Ecto neural progenitor cell (in vitro differentiated cells): ENCODE measurements around the gene SCAANT1.
A peak's percentile ranks its signal among the peaks of the same experiment; 100 is the strongest.

Source experiments
- DNase-seq: peaks from one replicate; pipeline ENCODE4 v3.0.0-alpha.2; 2018; ENCODE audit warnings: low spot score

SCAANT1 gene

GRCh38 chr3:63911873-63912767 is at the start of gene SCAANT1:
SCAANT1 (minus strand) TSS chr3:63912383.
- DNase-seq, result peak; percentile 88

GRCh38 chr3:63961891-63962290 is 49.7 kb upstream of the SCAANT1 start:
- DNase-seq, result no peak

DNA sequence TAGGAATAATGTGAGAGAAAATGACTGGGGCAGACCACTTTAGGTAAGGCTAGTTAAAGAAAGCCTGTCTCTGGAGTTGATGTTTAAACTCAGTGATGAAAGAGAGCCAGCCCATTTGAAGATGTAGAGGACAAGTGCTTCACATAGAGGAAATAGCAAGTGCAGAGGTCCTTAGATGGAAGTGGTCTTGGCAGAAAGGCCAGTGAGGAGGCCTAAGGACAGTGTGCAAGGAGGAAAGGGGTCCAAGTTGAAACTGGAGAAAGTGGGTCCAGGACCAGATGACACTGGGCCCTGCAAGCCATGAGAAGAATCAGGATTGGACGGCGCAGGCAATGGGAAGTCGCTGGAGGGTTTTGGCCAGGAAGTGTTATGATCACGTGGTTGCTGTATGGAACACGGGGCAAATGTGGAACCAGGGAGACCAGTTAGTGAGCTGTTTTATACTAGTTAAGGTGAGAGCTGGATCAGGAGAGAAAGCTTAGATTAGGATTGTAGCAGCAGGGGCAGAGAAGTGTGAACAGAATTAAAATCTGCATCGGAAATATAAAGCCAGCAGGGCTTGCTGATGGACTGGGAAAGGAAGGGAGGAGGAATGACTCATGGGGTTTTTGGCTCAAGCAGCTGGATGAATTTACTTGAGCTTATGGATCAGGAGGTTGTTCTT is 48.0 kb upstream of the SCAANT1 start:
- no peak for DNase-seq

DNA sequence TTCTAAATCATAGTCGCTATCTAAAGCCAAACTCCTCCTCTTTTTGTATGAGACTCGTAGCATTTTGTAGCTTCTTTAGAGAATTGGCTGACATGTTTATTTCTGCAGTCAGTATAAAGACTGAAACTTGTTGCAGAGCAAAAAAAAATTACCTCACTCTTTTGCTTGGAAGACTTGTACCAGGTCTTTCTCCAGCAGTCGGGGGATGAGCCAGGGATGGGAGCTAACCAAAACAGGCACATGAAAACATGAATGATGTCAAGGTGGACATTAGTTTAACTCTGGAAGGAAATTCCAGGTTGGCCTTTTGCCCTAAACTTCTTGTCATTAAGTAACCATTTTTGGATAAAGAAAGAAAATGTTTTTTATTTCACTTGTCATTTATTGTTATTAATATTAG is 47.0 kb upstream of the SCAANT1 start:
- DNase-seq, result no peak

GRCh38 chr3:63955830-63956545 is 43.8 kb upstream of the SCAANT1 start:
- no peak for DNase-seq

DNA sequence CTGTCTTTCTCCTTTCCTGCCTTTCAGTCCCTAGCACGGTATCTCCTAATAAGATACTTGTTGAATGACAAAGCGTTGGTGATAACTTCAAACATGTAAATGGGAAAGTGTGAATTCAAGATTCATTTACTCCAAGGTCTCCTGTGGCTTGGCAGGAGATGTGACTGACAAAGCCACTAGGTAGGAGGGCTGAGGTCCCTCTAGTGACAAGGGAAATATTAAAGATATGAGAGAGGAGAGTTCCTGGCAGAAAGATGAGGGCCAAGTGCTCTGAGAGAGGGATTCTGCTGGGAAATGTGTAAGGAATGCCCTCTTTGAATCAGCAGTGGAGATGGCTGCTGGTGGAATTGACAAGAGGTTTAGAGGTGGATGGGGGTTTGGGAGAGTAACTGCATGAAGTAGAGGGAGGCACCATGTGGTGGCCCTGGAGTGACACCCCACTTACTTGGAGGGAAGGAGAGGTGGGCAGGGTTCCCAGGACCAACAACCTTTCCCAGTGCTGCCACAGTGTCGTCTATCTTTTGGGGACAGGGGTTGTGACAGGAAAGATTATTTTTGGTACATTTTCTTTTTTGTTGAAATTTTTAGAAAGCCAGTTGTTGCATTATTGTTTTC is 43.0 kb upstream of the SCAANT1 start:
- no peak for DNase-seq

- DNase-seq, result no peak
Measured at GRCh38 chr3:63954182-63954581, 42.0 kb upstream of the SCAANT1 start.

DNA sequence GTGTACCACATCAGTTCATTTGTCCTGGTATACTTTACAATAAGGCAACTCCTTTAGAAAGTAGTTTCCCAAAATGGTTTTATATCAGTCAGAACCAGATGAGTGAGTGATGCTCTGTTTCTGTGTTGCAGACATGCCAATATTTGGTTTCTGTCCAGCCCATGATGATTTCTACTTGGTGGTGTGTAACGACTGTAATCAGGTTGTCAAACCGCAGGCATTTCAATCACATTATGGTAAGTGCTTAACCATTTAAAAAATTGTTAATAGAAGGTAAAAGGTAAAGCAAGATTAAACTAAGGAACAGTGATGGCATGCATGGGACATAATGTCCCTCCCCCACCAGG is 40.0 kb upstream of the SCAANT1 start:
- DNase-seq, result no peak

DNA sequence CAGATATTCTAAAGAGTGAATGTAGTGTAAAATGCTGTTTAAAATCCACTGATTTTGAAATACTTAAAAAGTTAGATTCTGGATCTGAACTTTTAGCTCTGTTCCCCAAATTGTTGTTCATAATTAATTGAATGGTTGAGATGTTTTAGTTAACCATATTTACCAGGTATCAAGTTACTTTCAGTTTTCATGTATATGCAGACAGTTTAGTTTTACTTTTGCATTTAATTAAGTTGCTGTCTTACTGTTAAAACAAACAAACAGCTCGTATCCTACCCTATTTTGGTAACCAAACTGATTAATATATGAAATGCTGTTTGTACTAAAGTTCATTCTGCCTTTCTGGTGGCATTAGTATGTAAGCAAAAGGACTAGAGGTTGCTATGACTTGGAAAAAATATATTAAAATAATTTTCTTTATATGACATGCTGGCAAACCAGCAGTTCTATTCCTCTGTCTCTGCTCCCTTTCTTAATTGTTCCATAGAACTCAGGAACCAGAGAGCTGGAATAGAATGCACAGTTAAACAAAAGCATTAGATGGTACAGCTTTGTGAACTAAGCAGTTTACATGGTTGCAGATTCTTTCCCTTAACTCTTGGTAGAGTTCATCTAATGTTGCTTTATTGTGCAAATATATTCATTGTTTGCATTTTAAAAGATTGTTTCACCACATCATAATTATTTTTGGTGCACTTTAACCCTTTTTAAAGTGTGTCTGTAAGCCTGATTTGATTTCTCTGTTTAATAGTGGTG is 39.5 kb upstream of the SCAANT1 start:
- DNase-seq, result no peak

DNA sequence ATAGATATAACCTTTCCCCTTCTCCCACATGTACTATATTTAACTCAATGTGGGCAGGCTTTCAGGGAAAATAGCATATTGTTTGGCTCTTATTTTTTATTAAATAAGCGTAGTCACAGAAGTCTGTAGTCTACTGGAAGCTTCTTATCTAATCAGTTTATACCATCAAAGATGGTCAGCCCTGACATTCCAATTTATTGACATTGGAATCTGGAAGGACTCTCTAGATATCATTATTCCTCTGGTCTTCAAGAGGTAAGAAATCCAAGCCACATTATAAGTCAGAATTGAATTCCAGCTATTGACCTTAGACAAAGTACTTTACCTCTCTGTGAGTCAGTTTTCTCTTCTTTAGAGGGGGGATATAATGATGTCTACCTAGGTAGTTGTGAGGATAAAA is 38.5 kb upstream of the SCAANT1 start:
- DNase-seq, result no peak

DNA sequence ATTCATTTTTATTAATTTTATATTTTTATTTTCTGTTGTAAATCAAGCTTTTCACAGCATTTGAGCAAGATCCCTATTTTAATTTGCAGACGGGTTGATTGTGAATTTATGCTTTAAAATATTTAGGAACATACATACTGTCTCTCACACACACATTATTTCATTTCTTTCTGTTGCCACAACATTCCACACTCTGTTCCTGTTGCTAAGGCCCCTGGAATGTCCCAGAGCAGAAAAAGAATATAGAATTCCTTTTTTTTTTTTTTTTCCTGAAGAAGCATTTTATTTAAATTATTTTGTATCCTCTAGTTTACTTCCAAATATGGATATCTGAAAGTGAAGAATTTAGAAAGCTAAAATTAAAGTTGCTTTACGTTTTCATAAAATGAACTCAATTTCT is 36.8 kb upstream of the SCAANT1 start:
- DNase-seq, result no peak

DNA sequence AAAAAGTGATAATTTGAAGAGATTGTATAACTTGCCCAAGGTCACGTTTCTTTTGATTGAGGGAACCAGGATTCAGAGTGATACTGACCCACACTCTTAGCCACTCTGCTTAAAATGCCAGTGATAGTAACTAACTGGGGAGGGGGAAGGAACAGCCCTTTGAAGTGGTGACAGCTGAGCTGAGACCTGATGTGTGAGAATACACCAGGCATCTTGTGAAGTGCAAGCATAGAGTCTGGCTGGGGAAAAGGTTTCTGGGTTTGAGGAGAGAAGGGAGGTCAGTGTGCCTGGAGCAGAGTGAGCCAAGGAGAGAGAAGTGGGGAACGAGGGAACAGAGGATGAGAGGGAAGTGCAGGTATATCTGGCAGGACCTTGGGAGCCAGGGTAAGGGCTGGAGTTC is 35.4 kb upstream of the SCAANT1 start:
- DNase-seq, result no peak

GRCh38 chr3:63946753-63947152 is 34.6 kb upstream of the SCAANT1 start:
- DNase-seq, result no peak

DNA sequence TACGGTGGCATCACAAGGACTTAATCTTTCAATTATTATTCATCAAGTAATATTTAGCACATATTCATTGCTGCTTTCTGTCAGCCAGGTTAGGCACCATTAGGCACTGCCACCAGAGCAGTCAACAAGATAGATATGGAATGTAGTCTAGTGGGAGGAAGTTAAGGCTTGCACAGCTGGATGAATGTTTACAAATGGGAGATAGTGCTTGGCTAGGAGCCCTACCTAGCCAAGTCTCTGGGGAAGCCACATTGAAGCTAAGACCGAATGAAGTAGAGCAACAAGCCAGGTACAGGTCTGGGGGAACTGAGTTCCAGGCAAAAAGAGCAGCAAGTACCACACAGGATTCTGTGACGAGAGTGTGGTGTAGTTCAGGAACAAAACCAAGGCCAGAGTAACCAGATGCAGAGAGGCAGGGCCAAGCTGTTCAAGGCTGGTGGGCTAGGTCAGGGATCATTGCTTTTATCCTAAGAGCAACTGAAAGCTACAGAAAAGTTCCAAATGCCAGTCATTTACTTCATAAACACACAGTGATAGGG is 33.4 kb upstream of the SCAANT1 start:
- DNase-seq, result no peak

- DNase-seq, result no peak
Measured at GRCh38 chr3:63943678-63944077, 31.5 kb upstream of the SCAANT1 start.

- DNase-seq, result no peak
Measured at GRCh38 chr3:63942528-63942927, 30.3 kb upstream of the SCAANT1 start.

- no peak for DNase-seq
Measured at GRCh38 chr3:63940389-63940757, 28.2 kb upstream of the SCAANT1 start.

- no peak for DNase-seq
Measured at GRCh38 chr3:63937661-63938651, 25.8 kb upstream of the SCAANT1 start.

DNA sequence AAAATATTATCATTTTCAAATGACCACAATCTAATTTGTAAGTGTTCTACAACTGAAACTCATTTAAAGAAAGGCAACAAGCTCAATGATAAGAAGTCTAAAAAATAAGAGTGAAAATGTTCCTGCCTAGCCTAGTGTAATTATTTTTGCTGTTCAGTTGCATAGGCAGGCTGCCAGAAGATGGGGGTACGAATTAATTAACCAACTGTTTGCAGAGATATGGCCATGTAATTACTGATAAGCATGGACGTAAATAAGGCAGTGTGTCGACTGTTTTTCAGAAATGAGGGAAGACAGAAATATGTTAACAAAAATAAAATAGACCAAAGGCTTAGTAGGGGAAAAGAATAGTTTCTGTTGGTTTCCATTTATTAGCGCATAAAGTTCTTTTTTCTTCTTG is 24.7 kb upstream of the SCAANT1 start:
- no peak for DNase-seq
